Neural progenitor cell (in vitro differentiated cells): ENCODE data around the gene WHAMM. TPM values are rescaled to one million over a fixed set of nuclear protein-coding genes. Genes with fewer than 3 reads are reported as not detected.

Experiments used
- DNase-seq: peaks from one replicate; pipeline ENCODE4 v3.0.0-alpha.2; 2016; ENCODE audit warnings: low spot score
- H2AFZ ChIP-seq: fragments of 200-600 bp; sonication (generic); replicated peaks from 2 replicates; pipeline ENCODE4 v1.6.1; 2016; ENCODE audit warnings: antibody characterized with exemption
- H3F3A ChIP-seq: fragments of 200-600 bp; sonication (generic); 2 replicates; pipeline ENCODE4 v1.6.1; 2016; ENCODE audit warnings: antibody characterized with exemption, low read depth
- H3K27ac ChIP-seq: fragments of 200-600 bp; sonication (generic); 2 replicates; pipeline ENCODE4 v1.5.1; 2016; ENCODE audit warnings: mild to moderate bottlenecking
- H3K27me3 ChIP-seq: fragments of 200-600 bp; sonication (generic); 2 replicates; pipeline ENCODE4 v1.6.1; 2016; ENCODE audit warnings: mild to moderate bottlenecking, moderate library complexity
- H3K36me3 ChIP-seq: fragments of 200-600 bp; sonication (generic); 2 replicates; pipeline ENCODE4 v1.5.1; 2016
- H3K4me1 ChIP-seq: fragments of 200-600 bp; sonication (generic); 2 replicates; pipeline ENCODE4 v1.6.1; 2016; ENCODE audit warnings: mixed run types
- H3K4me2 ChIP-seq: fragments of 200-600 bp; sonication (generic); 2 replicates; pipeline ENCODE4 v1.6.1; 2016
- H3K4me3 ChIP-seq: fragments of 200-600 bp; sonication (generic); 2 replicates; pipeline ENCODE4 v1.5.1; 2016
- H3K79me2 ChIP-seq: fragments of 200-600 bp; sonication (generic); 2 replicates; pipeline ENCODE4 v1.6.1; 2016; ENCODE audit warnings: low read depth
- H3K9ac ChIP-seq: fragments of 200-600 bp; sonication (generic); 2 replicates; pipeline ENCODE4 v1.6.1; 2016
- H3K9me3 ChIP-seq: fragments of 200-600 bp; sonication (generic); 2 replicates; pipeline ENCODE4 v1.5.1; 2016; ENCODE audit warnings: low read depth
- H4K20me1 ChIP-seq: fragments of 200-600 bp; sonication (generic); 2 replicates; pipeline ENCODE4 v1.6.1; 2016; ENCODE audit warnings: low read depth
- H3K27ac Mint-ChIP-seq: 3 replicates; pipeline ENCODE4 v1.8.0; 2021; ENCODE audit warnings: mixed read lengths
- H3K27me3 Mint-ChIP-seq: 2 replicates; pipeline ENCODE4 v1.8.0; 2022; ENCODE audit warnings: low read depth, mild to moderate bottlenecking, inconsistent platforms, moderate library complexity, mixed read lengths; ENCODE audit not compliant: insufficient read depth
- H3K36me3 Mint-ChIP-seq: 3 replicates; pipeline ENCODE4 v1.8.0; 2021; ENCODE audit warnings: mixed read lengths
- H3K4me1 Mint-ChIP-seq: 3 replicates; pipeline ENCODE4 v1.8.0; 2021; ENCODE audit warnings: mixed read lengths
- H3K4me3 Mint-ChIP-seq: 3 replicates; pipeline ENCODE4 v1.8.0; 2021; ENCODE audit warnings: mild to moderate bottlenecking, moderate library complexity, mixed read lengths
- H3K9me3 Mint-ChIP-seq: 3 replicates; pipeline ENCODE4 v1.8.0; 2020; ENCODE audit warnings: mixed read lengths
- EZH2 ChIP-seq: fragments of 200-600 bp; sonication (generic); IDR thresholded peaks from 2 replicates; pipeline ENCODE4 v1.6.1; 2017; ENCODE audit warnings: antibody characterized with exemption, mild to moderate bottlenecking, moderate library complexity
- EZH2phosphoT487 ChIP-seq: fragments of 200-600 bp; sonication (generic); IDR thresholded peaks from 2 replicates; pipeline ENCODE4 v1.6.1; 2017; ENCODE audit warnings: antibody characterized with exemption
- total RNA-seq: library from RNA; depleted of rRNA; stranded (reverse); fragments of >200 nt; gene quantifications from 2 replicates; pipeline ENCODE4 v1.2.3, GENCODE V29; 2015; ENCODE audit warnings: low replicate concordance
- TF ChIP-seq, protein P1 (sequence below): fragments of 200-600 bp; sonication (generic); IDR thresholded peaks from 2 replicates; pipeline ENCODE4 v1.5.1; 2017; ENCODE audit warnings: antibody characterized with exemption, mild to moderate bottlenecking

The WHAMM gene
- total RNA-seq, 1 donor from 2014 or later = 1.9 TPM

DNA sequence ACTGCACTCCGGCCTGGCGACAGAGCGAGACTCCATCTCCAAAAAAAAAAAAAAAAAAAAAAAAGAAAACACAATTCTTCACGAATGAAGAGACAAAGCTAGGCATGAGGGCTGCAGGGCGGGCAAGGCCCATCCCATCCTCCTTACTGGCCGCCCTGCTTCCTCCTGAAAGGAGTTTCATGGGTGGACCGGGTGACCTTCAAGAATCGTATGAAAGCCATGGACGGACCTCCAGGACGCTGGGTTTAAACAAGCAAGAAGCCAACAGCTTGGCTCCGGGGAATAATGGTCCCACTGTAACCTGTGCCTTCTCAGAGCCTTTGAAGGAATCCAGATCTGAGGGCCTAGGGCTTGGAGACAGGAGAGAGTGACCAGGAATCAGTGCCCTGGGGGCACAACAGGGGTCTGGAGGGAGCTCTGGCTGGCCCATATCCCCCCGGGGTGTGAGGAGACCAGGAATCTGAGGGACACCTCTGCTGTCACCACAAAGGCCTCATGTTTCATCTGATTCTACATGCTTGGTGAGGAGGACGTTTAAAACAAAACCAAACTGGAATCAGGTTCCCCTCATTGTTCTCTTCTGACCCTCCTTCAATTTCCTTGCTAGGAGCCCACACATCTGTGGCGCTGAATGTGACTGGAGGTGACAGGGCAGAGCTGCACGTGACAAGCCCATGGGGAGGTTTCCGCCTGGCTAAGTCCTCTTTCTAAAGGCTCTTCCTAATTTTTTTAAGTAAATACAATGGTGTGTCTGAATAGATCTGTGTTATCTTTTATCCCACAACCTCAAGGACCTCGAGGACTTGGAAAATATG lies 46.1 kb downstream of the WHAMM start:
- H3K36me3 ChIP-seq = no peaks in the 10 kb centered on the region
- H3F3A ChIP-seq = no peaks in the 10 kb centered on the region
- H3K4me3 ChIP-seq = no peak overlapping the region
- H2AFZ ChIP-seq = no peak overlapping the region
- DNase-seq = peak; percentile 78
- H3K27me3 Mint-ChIP-seq = peaks cover 9% of the 10 kb centered on the region
- no peaks in the 10 kb centered on the region for H3K79me2 ChIP-seq
- H3K4me3 Mint-ChIP-seq = no peak overlapping the region
- no peak overlapping the region for H3K9ac ChIP-seq
- peak overlapping the region; percentile 78 for H3K27ac ChIP-seq
- H3K9me3 ChIP-seq = no peaks in the 10 kb centered on the region
- H3K36me3 Mint-ChIP-seq = peaks cover 2% of the 10 kb centered on the region
- H3K4me2 ChIP-seq = peak overlapping the region; percentile 31
- no peaks in the 10 kb centered on the region for H4K20me1 ChIP-seq
- H3K27me3 ChIP-seq = no peaks in the 10 kb centered on the region
- peaks cover 12% of the 10 kb centered on the region for H3K4me1 ChIP-seq
- TF ChIP-seq EZH2 (no peak), EZH2phosphoT487 (no peak)
- TF ChIP-seq, protein P1, sequence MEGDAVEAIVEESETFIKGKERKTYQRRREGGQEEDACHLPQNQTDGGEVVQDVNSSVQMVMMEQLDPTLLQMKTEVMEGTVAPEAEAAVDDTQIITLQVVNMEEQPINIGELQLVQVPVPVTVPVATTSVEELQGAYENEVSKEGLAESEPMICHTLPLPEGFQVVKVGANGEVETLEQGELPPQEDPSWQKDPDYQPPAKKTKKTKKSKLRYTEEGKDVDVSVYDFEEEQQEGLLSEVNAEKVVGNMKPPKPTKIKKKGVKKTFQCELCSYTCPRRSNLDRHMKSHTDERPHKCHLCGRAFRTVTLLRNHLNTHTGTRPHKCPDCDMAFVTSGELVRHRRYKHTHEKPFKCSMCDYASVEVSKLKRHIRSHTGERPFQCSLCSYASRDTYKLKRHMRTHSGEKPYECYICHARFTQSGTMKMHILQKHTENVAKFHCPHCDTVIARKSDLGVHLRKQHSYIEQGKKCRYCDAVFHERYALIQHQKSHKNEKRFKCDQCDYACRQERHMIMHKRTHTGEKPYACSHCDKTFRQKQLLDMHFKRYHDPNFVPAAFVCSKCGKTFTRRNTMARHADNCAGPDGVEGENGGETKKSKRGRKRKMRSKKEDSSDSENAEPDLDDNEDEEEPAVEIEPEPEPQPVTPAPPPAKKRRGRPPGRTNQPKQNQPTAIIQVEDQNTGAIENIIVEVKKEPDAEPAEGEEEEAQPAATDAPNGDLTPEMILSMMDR = no peak
- H3K4me1 Mint-ChIP-seq = peaks cover 46% of the 10 kb centered on the region
- peak overlapping the region; percentile 65 for H3K27ac Mint-ChIP-seq
- no peaks in the 10 kb centered on the region for H3K9me3 Mint-ChIP-seq

DNA sequence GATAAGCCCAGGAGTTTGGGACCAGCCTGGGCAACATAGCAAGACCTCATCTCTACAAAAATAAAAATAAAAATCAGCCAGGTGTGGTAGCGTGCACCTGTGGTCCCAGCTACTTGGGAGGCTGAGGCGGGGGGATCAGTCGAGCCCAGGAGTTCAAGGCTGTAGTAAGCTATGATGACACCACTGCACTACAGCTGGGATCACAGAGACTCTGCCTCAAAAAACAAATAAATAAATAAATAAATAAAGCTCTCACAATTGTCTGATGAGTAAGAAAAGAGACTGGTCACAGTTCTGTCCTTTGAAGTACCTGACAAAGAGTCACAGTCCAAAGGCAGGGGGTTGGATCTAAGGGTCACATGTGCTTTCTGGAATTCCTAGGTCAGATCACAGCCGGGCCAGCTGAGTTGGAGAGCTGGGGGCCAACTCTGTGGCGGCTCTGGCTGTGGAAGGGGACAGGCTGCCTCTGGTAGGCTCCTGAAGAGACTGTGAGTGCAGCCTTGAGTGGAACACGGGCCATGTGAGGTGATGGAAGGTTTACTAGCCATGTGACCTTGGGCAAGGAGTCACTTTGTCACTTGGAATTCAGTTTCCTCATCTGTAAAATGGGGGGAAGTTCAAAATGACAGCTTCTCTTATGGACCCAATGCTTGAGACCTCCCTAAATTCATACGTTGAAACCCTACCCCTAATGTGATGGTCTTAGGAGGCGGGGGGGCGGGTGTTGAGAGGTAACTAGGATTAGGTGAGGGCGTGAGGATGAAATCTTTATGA lies 47.2 kb downstream of the WHAMM start:
- Histone ChIP-seq H3K4me3 (no peak overlapping the region), H2AFZ (no peak overlapping the region), H3K9ac (no peak overlapping the region), H3K79me2 (no peaks in the 10 kb centered on the region), H3K4me2 (no peak overlapping the region), H3K27me3 (no peaks in the 10 kb centered on the region), H3K9me3 (no peaks in the 10 kb centered on the region), H3K27ac (no peak overlapping the region), H3F3A (no peaks in the 10 kb centered on the region), H4K20me1 (no peaks in the 10 kb centered on the region), H3K36me3 (no peaks in the 10 kb centered on the region), H3K4me1 (peaks cover 12% of the 10 kb centered on the region)
- Mint-ChIP-seq H3K9me3 (no peaks in the 10 kb centered on the region), H3K4me1 (peaks cover 35% of the 10 kb centered on the region), H3K36me3 (no peaks in the 10 kb centered on the region), H3K4me3 (no peak overlapping the region), H3K27ac (peak overlapping the region; percentile 63), H3K27me3 (peaks cover 6% of the 10 kb centered on the region)
- TF ChIP-seq EZH2phosphoT487 (no peak), EZH2 (no peak)
- TF ChIP-seq, protein P1 = no peak
- peak; percentile 28 for DNase-seq

DNA sequence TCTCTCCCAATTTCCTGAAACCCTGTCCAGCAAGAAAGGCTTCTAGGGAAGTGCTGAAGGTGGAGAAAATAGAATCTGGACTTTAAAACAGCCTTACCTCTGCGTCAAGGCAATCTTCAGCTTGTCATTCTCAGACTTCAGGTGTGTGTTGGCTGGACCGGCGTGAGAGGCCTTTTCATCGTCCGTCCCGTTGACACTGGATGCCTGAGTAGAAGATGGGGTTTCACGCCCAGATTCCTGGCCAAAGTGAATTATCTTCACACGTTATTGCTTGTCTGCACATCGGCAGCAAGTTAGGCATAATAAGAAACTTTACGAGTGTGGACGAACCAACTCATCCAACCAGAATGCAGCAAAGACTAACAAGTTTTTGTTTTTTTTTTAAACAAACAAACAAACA lies 49.5 kb downstream of the WHAMM start:
- no peak for TF ChIP-seq EZH2phosphoT487
- no peak for TF ChIP-seq EZH2
- TF ChIP-seq, protein P1 = no peak
- no peaks in the 10 kb centered on the region for H3F3A ChIP-seq
- H3K9ac ChIP-seq = no peak overlapping the region
- H3K27ac ChIP-seq = no peak overlapping the region
- H3K4me3 ChIP-seq = no peak overlapping the region
- H3K36me3 Mint-ChIP-seq = no peaks in the 10 kb centered on the region
- no peaks in the 10 kb centered on the region for H3K9me3 ChIP-seq
- no peak overlapping the region for H2AFZ ChIP-seq
- H3K9me3 Mint-ChIP-seq = no peaks in the 10 kb centered on the region
- no peak for DNase-seq
- no peaks in the 10 kb centered on the region for H3K79me2 ChIP-seq
- no peaks in the 10 kb centered on the region for H4K20me1 ChIP-seq
- H3K4me1 ChIP-seq = peaks cover 12% of the 10 kb centered on the region
- H3K4me3 Mint-ChIP-seq = no peak overlapping the region
- peaks cover 3% of the 10 kb centered on the region for H3K27me3 Mint-ChIP-seq
- no peak overlapping the region for H3K27ac Mint-ChIP-seq
- peaks cover 15% of the 10 kb centered on the region for H3K4me1 Mint-ChIP-seq
- no peak overlapping the region for H3K4me2 ChIP-seq
- H3K27me3 ChIP-seq = no peaks in the 10 kb centered on the region
- no peaks in the 10 kb centered on the region for H3K36me3 ChIP-seq
